Lower leg skin (tissue), 4 donors: ENCODE measurements around the gene NLK. TPM values are rescaled to one million over a fixed set of nuclear protein-coding genes. Genes with fewer than 3 reads are reported as not detected.

Source experiments
- DNase-seq, 2 donors: peaks; one replicate each; pipeline ENCODE4 v3.0.0-alpha.2; 2019; ENCODE audit warnings: low spot score in 2 of 2
- H3K4me3 ChIP-seq: fragments of 200-600 bp; sonication (generic); 2 replicates; pipeline ENCODE4 v1.5.1; 2017; ENCODE audit warnings: mild to moderate bottlenecking, low read depth; ENCODE audit not compliant: poor library complexity, severe bottlenecking
- CTCF ChIP-seq, 3 donors: fragments of 450-650 bp; IDR thresholded peaks; one replicate each; pipeline ENCODE4 v1.5.1; 2016; ENCODE audit warnings: antibody characterized with exemption in 3 of 3, mild to moderate bottlenecking in 3 of 3, moderate library complexity in 2 of 3
- POLR2A ChIP-seq, 2 donors: fragments of 450-650 bp; IDR thresholded peaks; one replicate each; pipeline ENCODE4 v1.6.1; 2016 to 2017; ENCODE audit warnings: antibody characterized with exemption in 2 of 2, mild to moderate bottlenecking in 1 of 2, moderate library complexity in 1 of 2
- WGBS, 2 donors: methylation state at CpG; one replicate each; pipeline ENCODE4 v1.1.5; 2018; 5-methylcytosine and 5-hydroxymethylcytosine counted together
- intact Hi-C: fragments of 100-400 bp; cut with DNase I; formaldehyde crosslinking; loops from one replicate; pipeline ENCODE4 v1.15.0; 2023; ENCODE audit warnings: low total_unique reads
- total RNA-seq, 4 donors: library from RNA; depleted of rRNA; stranded (reverse); fragments of >200 nt; gene quantifications; one replicate each; pipeline ENCODE4 v1.1.0, GENCODE V29; 2016

NLK gene
- total RNA-seq, 4 donors from 2014 or later: 5.9 to 10.8 (median 8.2) TPM

GRCh38 chr17:28110184-28110583 is 67.7 kb downstream of the NLK start:
- WGBS, 2 donors: 88 to 91% methylated on average over 1 of the region's 1 CpG
- intact Hi-C loops: no loop called here
- DNase-seq: no peak
- H3K4me3 ChIP-seq: no peak overlapping the region
- TF ChIP-seq CTCF (IDR thresholded peaks at IDR 0.05) (no peak), POLR2A (IDR thresholded peaks at IDR 0.05) (no peak)

- H3K4me3 ChIP-seq: no peak overlapping the region
- intact Hi-C loops: no loop called here
- 10 to 11% methylated on average over 1 of the region's 1 CpG for WGBS, 2 donors
- no peak for DNase-seq
- no peak for TF ChIP-seq CTCF (IDR thresholded peaks at IDR 0.05)
- TF ChIP-seq POLR2A (IDR thresholded peaks at IDR 0.05): no peak
Measured at GRCh38 chr17:28112181-28112580, 69.7 kb downstream of the NLK start.

- no peak overlapping the region for H3K4me3 ChIP-seq
- intact Hi-C loops: no loop called here
- DNase-seq: no peak
- no peak for TF ChIP-seq CTCF (IDR thresholded peaks at IDR 0.05)
- no peak for TF ChIP-seq POLR2A (IDR thresholded peaks at IDR 0.05)
- WGBS, 2 donors: 17 to 21% methylated on average over 2 of the region's 2 CpGs
Measured at GRCh38 chr17:28112606-28113005, 70.1 kb downstream of the NLK start.

DNA sequence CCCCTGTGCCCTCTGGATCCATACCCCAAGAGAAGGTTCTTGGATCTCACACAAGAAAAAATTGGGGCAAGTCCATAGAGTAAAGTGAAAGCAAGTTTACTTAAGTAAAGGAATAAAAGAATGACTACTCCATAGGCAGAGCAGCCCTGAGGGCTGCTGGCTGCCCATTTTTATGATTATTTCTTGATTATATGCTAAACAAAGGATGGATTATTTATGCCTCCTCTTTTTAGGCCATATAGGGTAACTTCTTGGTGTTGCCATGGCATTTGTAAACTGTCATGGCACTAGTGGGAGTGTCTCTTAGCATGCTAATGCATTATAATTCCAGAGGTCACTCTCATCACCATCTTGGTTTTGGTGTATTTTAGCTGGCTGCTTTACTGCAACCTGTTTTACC is 70.8 kb downstream of the NLK start:
- no peak for DNase-seq
- TF ChIP-seq CTCF (IDR thresholded peaks at IDR 0.05): no peak
- no peak for TF ChIP-seq POLR2A (IDR thresholded peaks at IDR 0.05)
- no peak overlapping the region for H3K4me3 ChIP-seq
- intact Hi-C loops: no loop called here

DNA sequence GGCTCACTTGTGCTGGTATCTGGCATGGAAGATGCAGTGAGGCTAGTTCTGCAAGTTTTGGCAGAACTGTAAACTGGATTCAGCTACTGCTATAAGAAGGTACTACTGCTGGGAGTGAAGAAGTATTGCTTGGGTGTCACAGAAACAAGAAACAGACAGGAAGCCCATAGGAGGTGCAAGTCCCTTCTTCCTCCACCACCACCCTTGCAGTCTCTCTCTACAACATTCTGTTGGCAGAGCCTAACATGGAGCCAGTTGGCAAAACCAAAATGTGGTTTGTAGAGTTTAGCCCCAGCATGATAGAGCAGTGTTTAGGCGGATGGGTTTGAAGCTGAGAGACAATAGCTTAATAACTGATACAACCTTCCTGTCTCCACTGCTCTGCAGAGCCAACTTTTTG is 72.6 kb downstream of the NLK start:
- TF ChIP-seq POLR2A (IDR thresholded peaks at IDR 0.05) (no peak), CTCF (IDR thresholded peaks at IDR 0.05) (no peak)
- intact Hi-C loops: no loop called here
- WGBS, 2 donors: 72 to 83% methylated on average over 1 of the region's 1 CpG
- DNase-seq: no peak
- no peak overlapping the region for H3K4me3 ChIP-seq

GRCh38 chr17:28117304-28117703 is 74.8 kb downstream of the NLK start:
- intact Hi-C loops: no loop called here
- no peak for DNase-seq
- TF ChIP-seq CTCF (IDR thresholded peaks at IDR 0.05) (no peak), POLR2A (IDR thresholded peaks at IDR 0.05) (no peak)
- H3K4me3 ChIP-seq: no peak overlapping the region
